SK-N-SH (cell line): ENCODE results near the gene SLC8A2. TPM values are rescaled to one million over a fixed set of nuclear protein-coding genes. Genes with fewer than 3 reads are reported as not detected.

Experiments
- CTCF ChIA-PET: fragments of 300-600, 350-600 bp; formaldehyde crosslinking; extraction: SDS; loops from one replicate; lab custom pipeline; 2021; lab: Yijun Ruan, JAX
- POLR2A ChIA-PET: fragments of 350-600 bp; sonication (Branson Sonifier 250); formaldehyde crosslinking; extraction: SDS; loops from one replicate; lab custom pipeline; 2020; ENCODE audit warnings: antibody characterized with exemption, inconsistent platforms; lab: Yijun Ruan, JAX
- DNase-seq: peaks from one replicate; pipeline ENCODE4 v3.0.0; 2012
- H2AFZ ChIP-seq: fragments of 200-600 bp; sonication (generic); 2 replicates; pipeline ENCODE4 v1.8.1; 2016; ENCODE audit warnings: antibody characterized with exemption, mild to moderate bottlenecking, low read depth
- H3F3A ChIP-seq: fragments of 200-600 bp; sonication (generic); replicated peaks from 2 replicates; pipeline ENCODE3; 2016; ENCODE audit warnings: antibody characterized with exemption, mild to moderate bottlenecking; ENCODE audit not compliant: insufficient read depth
- H3K27ac ChIP-seq, 2 experiments: fragments of 200-500 bp in 1 of 2; fragments of 200-600 bp in 1 of 2; sonication (Bioruptor generic) in 1 of 2; sonication (generic), shearing (Covaris generic) in 1 of 2; 2 replicates each; pipeline versions ENCODE4 v1.5.1 to v1.6.1; 2014 to 2016; ENCODE audit warnings: low read depth in 2 of 2, inconsistent platforms in 1 of 2, low read length in 1 of 2, mild to moderate bottlenecking in 1 of 2, mixed read lengths in 1 of 2
- H3K27me3 ChIP-seq: fragments of 200-600 bp; sonication (generic), shearing (Covaris generic); 2 replicates; pipeline ENCODE4 v1.6.1; 2016; ENCODE audit warnings: mixed run types; ENCODE audit not compliant: insufficient read depth
- H3K36me3 ChIP-seq, 2 experiments: fragments of 200-500 bp in 1 of 2; fragments of 200-600 bp in 1 of 2; sonication (Bioruptor generic) in 1 of 2; sonication (generic) in 1 of 2; replicated peaks in 1 of 2; 2 replicates each; pipeline versions ENCODE3 to v1.5.1; 2014 to 2016; ENCODE audit warnings: low read length in 1 of 2, mild to moderate bottlenecking in 1 of 2; ENCODE audit not compliant: insufficient read depth in 2 of 2, control insufficient read depth in 1 of 2
- H3K4me1 ChIP-seq, 2 experiments: fragments of 200-500 bp in 1 of 2; fragments of 200-600 bp in 1 of 2; sonication (Bioruptor generic) in 1 of 2; sonication (generic), shearing (Covaris generic) in 1 of 2; 2 replicates each; pipeline versions ENCODE4 v1.5.1 to v1.6.1; 2014 to 2016; ENCODE audit warnings: low read depth in 1 of 2, low read length in 1 of 2, mixed run types in 1 of 2; ENCODE audit not compliant: insufficient read depth in 2 of 2, control insufficient read depth in 1 of 2
- H3K4me2 ChIP-seq: fragments of 200-600 bp; sonication (generic), shearing (Covaris generic); 2 replicates; pipeline ENCODE4 v1.6.1; 2017; ENCODE audit warnings: mixed run types
- H3K4me3 ChIP-seq, 2 experiments: fragments of 200-500 bp in 1 of 2; fragments of 200-600 bp in 1 of 2; sonication (Bioruptor generic) in 1 of 2; sonication (generic), shearing (Covaris generic) in 1 of 2; 2 replicates each; pipeline versions ENCODE4 v1.5.1 to v1.8.1; 2014 to 2016; ENCODE audit warnings: low read depth in 2 of 2, inconsistent platforms in 1 of 2, low read length in 1 of 2, mild to moderate bottlenecking in 1 of 2, mixed read lengths in 1 of 2, moderate library complexity in 1 of 2
- H3K79me2 ChIP-seq: fragments of 200-600 bp; sonication (generic); 2 replicates; pipeline ENCODE4 v1.8.1; 2017; ENCODE audit warnings: mild to moderate bottlenecking; ENCODE audit not compliant: insufficient read depth
- H3K9ac ChIP-seq: fragments of 200-600 bp; sonication (generic); 2 replicates; pipeline ENCODE4 v1.6.1; 2017; ENCODE audit warnings: mixed run types
- H3K9me2 ChIP-seq: fragments of 200-600 bp; sonication (generic); 2 replicates; pipeline ENCODE4 v1.6.1; 2017; ENCODE audit warnings: mixed run types
- H3K9me3 ChIP-seq: fragments of 200-600 bp; sonication (generic); 2 replicates; pipeline ENCODE4 v1.6.1; 2017; ENCODE audit warnings: mixed run types, mild to moderate bottlenecking, moderate library complexity
- H4K20me1 ChIP-seq: fragments of 200-600 bp; sonication (generic); 2 replicates; pipeline ENCODE4 v1.6.1; 2017; ENCODE audit warnings: mild to moderate bottlenecking, mixed run types; ENCODE audit not compliant: insufficient read depth
- ELF1 ChIP-seq: IDR thresholded peaks from 2 replicates; pipeline ENCODE4 v1.4.0; 2012
- FOSL2 ChIP-seq: IDR thresholded peaks from 2 replicates; pipeline ENCODE4 v1.4.0; 2012; ENCODE audit warnings: low read depth, mild to moderate bottlenecking, moderate library complexity, borderline replicate concordance
- GATA2 ChIP-seq: sonication (generic); formaldehyde crosslinking; IDR thresholded peaks from 2 replicates; pipeline ENCODE4 v1.5.0; 2020; ENCODE audit warnings: mild to moderate bottlenecking, missing genetic modification reagents
- POLR2AphosphoS5 ChIP-seq: IDR thresholded peaks from 2 replicates; pipeline ENCODE4 v1.6.1; 2012; ENCODE audit warnings: low read depth, low read length
- REST ChIP-seq: IDR thresholded peaks from 2 replicates; pipeline ENCODE4 v1.6.1; 2012; ENCODE audit warnings: mild to moderate bottlenecking, low read depth, low read length, moderate library complexity
- TCF12 ChIP-seq: IDR thresholded peaks from 2 replicates; pipeline ENCODE4 v1.4.0; 2012
- YY1 ChIP-seq: IDR thresholded peaks from 2 replicates; pipeline ENCODE4 v1.4.0; 2012; ENCODE audit warnings: low read depth, mild to moderate bottlenecking
- WGBS: methylation state at CpG from one replicate; pipeline ENCODE4 v1.1.6; 2017; ENCODE audit warnings: low lambda C conversion rate; 5-methylcytosine and 5-hydroxymethylcytosine counted together
- polyA plus RNA-seq, 3 experiments: library from polyadenylated mRNA; depleted of rRNA; stranded (reverse); fragments of >200 nt; gene quantifications; 2 replicates each; pipeline ENCODE4 v1.2.3, GENCODE V29; 2012
- TF ChIP-seq, protein P1 (sequence below): fragments of 150-350 bp; IDR thresholded peaks from 2 replicates; pipeline ENCODE4 v1.6.1; 2016; ENCODE audit warnings: mild to moderate bottlenecking, low read depth, low read length

SLC8A2 gene
- polyA plus RNA-seq, 1 of the 3 experiments (the other 2 are of a cell fraction): 0.58 TPM

GRCh38 chr19:47434088-47434487 lies 37.6 kb downstream of the SLC8A2 start:
- WGBS: 69% methylated on average over 7 of the region's 7 CpGs
- POLR2A ChIA-PET: no interaction called here

GRCh38 chr19:47433121-47433520 lies 38.6 kb downstream of the SLC8A2 start:
- ChIA-PET POLR2A (no interaction called here), CTCF (interaction anchor here (0.6 to 9.3 kb wide), 11 partner anchors 14 to 273 kb away, joined by 3 to 168 read pairs (median 7); partner anchors contain the start of genes KPTN and NAPA)
- 67% methylated on average over 1 of the region's 1 CpG for WGBS
- H3K4me1 ChIP-seq: peaks cover 4 to 6% of the 10 kb centered on the region in 2 experiments; a peak in 2 of 4 replicates
- no peak overlapping the region for H3K4me3 ChIP-seq
- H3K27ac ChIP-seq: no peak overlapping the region
- TF ChIP-seq POLR2AphosphoS5 (no peak), GATA2 (CRISPR knock-in tag) (no peak), YY1 (no peak)
- H3K4me2 ChIP-seq: no peak overlapping the region
- H4K20me1 ChIP-seq: no peaks in the 10 kb centered on the region
- no peaks in the 10 kb centered on the region for H3K27me3 ChIP-seq
- no peaks in the 10 kb centered on the region for H3F3A ChIP-seq
- H3K9ac ChIP-seq: no peak overlapping the region
- no peaks in the 10 kb centered on the region for H3K79me2 ChIP-seq
- H3K9me2 ChIP-seq: no peaks in the 10 kb centered on the region
- no peak for DNase-seq
- no peaks in the 10 kb centered on the region for H3K36me3 ChIP-seq
- no peaks in the 10 kb centered on the region for H3K9me3 ChIP-seq
- H2AFZ ChIP-seq: no peak overlapping the region

More at GRCh38 chr19:47434088-47434487, 37.6 kb downstream of the SLC8A2 start:
- no peaks in the 10 kb centered on the region for H3K27me3 ChIP-seq
- no peak overlapping the region for H3K27ac ChIP-seq
- TF ChIP-seq FOSL2: no peak
- no peak for TF ChIP-seq ELF1
- TF ChIP-seq TCF12: no peak
- TF ChIP-seq REST: no peak
- TF ChIP-seq, protein P1, sequence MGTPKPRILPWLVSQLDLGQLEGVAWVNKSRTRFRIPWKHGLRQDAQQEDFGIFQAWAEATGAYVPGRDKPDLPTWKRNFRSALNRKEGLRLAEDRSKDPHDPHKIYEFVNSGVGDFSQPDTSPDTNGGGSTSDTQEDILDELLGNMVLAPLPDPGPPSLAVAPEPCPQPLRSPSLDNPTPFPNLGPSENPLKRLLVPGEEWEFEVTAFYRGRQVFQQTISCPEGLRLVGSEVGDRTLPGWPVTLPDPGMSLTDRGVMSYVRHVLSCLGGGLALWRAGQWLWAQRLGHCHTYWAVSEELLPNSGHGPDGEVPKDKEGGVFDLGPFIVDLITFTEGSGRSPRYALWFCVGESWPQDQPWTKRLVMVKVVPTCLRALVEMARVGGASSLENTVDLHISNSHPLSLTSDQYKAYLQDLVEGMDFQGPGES: no peak
- H3K79me2 ChIP-seq: no peaks in the 10 kb centered on the region
- no peaks in the 10 kb centered on the region for H3K9me2 ChIP-seq
- no peak overlapping the region for H3K4me3 ChIP-seq
- no peaks in the 10 kb centered on the region for H4K20me1 ChIP-seq
- no peaks in the 10 kb centered on the region for H3F3A ChIP-seq
- no peaks in the 10 kb centered on the region for H3K36me3 ChIP-seq
- no peaks in the 10 kb centered on the region for H3K9me3 ChIP-seq
- no peak overlapping the region for H3K9ac ChIP-seq
- CTCF ChIA-PET: interaction anchor here (1.1 to 9.3 kb wide), 13 partner anchors 13 to 309 kb away, joined by 3 to 168 read pairs (median 10); partner anchors contain the start of genes EHD2, KPTN and NAPA
- H3K4me2 ChIP-seq: no peak overlapping the region
- H3K4me1 ChIP-seq: no peaks in the 10 kb centered on the region; a peak in 1 of 4 replicates
- no peak overlapping the region for H2AFZ ChIP-seq
- no peak for DNase-seq
